ENCODE measurements around the gene SPNS3. TPM values are rescaled to one million over a fixed set of nuclear protein-coding genes. Genes with fewer than 3 reads are reported as not detected.

Gene SPNS3
- total and polyA plus RNA-seq, 2 of the 8 experiments (the other 6 are each of a cell fraction or from before 2014, with no cell fraction given), result not detected

- TF ChIP-seq SP4 (IDR thresholded peaks at IDR 0.05; ENCODE audit: low read length) (no peak), ZNF274 (IDR thresholded peaks at IDR 0.05; ENCODE audit: borderline replicate concordance, extremely low read depth, low read length) (no peak), TAF7 (optimal IDR thresholded peaks at IDR 0.05; ENCODE audit: borderline replicate concordance, low read depth, low read length) (no peak), GTF2F1 (IDR thresholded peaks at IDR 0.05; ENCODE audit: borderline replicate concordance, low read depth, low read length) (no peak)
Observed at GRCh38 chr17:4436846-4437245, 3.1 kb downstream of the SPNS3 start (continued).
